Caco-2 (cell line): Measurements from ENCODE around the gene FIBP. TPM values are rescaled to one million over a fixed set of nuclear protein-coding genes. Genes with fewer than 3 reads are reported as not detected.
A peak's percentile ranks its signal among the peaks of the same experiment; 100 is the strongest.

Source experiments
- BruUV-seq: library from RNA; stranded (reverse); fragments of 400-500 nt; replicated peaks from 2 replicates; lab custom pipeline; 2021; lab: Mats Ljungman, UMichigan
- CTCF ChIA-PET: fragments of 300-600 bp; sonication (Branson Sonifier 250); formaldehyde crosslinking; loops from one replicate; lab custom pipeline; 2022; ENCODE audit warnings: antibody characterized with exemption; lab: Charles Lee
- POLR2A ChIA-PET: fragments of 300-600 bp; sonication (Branson Sonifier 250); formaldehyde crosslinking; loops from one replicate; lab custom pipeline; 2022; ENCODE audit warnings: antibody characterized with exemption; lab: Charles Lee
- DNase-seq, 2 experiments: peaks; one replicate each; pipeline versions ENCODE4 v3.0.0 to v3.0.0-alpha.2; 2020 to 2022
- H3K27me3 ChIP-seq: replicated peaks from 2 replicates; pipeline ENCODE4 v1.6.0; 2011; ENCODE audit warnings: low read length; ENCODE audit not compliant: control insufficient read depth, insufficient read depth
- H3K36me3 ChIP-seq: 2 replicates; pipeline ENCODE4 v1.5.1; 2011; ENCODE audit warnings: low read length; ENCODE audit not compliant: control insufficient read depth, insufficient read depth
- H3K4me1 ChIP-seq: fragments of 250-450 bp; sonication (Bioruptor Pico); 2 replicates; pipeline ENCODE4 v1.5.1; 2020; ENCODE audit warnings: mild to moderate bottlenecking
- H3K4me3 ChIP-seq: 2 replicates; pipeline ENCODE4 v1.5.1; 2011; ENCODE audit warnings: low read depth, mild to moderate bottlenecking, control low read depth, low read length
- H3K9me3 ChIP-seq: fragments of 250-450 bp; sonication (Bioruptor Pico); 2 replicates; pipeline ENCODE4 v1.5.1; 2020; ENCODE audit warnings: mild to moderate bottlenecking, moderate library complexity
- H3K27ac Mint-ChIP-seq: one replicate; pipeline ENCODE4 v1.8.0; 2022; ENCODE audit warnings: mixed read lengths; ENCODE audit not compliant: unreplicated experiment
- H3K27me3 Mint-ChIP-seq: one replicate; pipeline ENCODE4 v1.8.0; 2022; ENCODE audit warnings: mixed read lengths; ENCODE audit not compliant: insufficient read depth, unreplicated experiment
- H3K36me3 Mint-ChIP-seq: one replicate; pipeline ENCODE4 v1.8.0; 2022; ENCODE audit warnings: mild to moderate bottlenecking, mixed read lengths; ENCODE audit not compliant: insufficient read depth, unreplicated experiment
- H3K4me1 Mint-ChIP-seq: one replicate; pipeline ENCODE4 v1.8.0; 2022; ENCODE audit warnings: low read depth, mixed read lengths; ENCODE audit not compliant: unreplicated experiment
- H3K4me3 Mint-ChIP-seq: one replicate; pipeline ENCODE4 v1.8.0; 2022; ENCODE audit warnings: mild to moderate bottlenecking, moderate library complexity, mixed read lengths; ENCODE audit not compliant: unreplicated experiment
- H3K9me3 Mint-ChIP-seq: one replicate; pipeline ENCODE4 v1.8.0; 2022; ENCODE audit warnings: mixed read lengths; ENCODE audit not compliant: unreplicated experiment
- intact Hi-C: fragments of 100-400 bp; cut with micrococcal nuclease; formaldehyde crosslinking; loops from one replicate; pipeline ENCODE4 v1.10.0; 2022; ENCODE audit not compliant: unreplicated experiment
- total RNA-seq: library from RNA; stranded (reverse); gene quantifications from 2 replicates; pipeline ENCODE4 v1.2.3, GENCODE V29; 2022
- TF ChIP-seq, protein P1 (sequence below), 2 experiments: fragments of 200-600 bp in 1 of 2; IDR thresholded peaks; 1 replicate in 1 of 2; 2 replicates in 1 of 2; pipeline versions ENCODE4 v1.5.1 to v1.8.0; 2011 to 2022; ENCODE audit warnings: antibody characterized with exemption in 1 of 2, control low read depth in 1 of 2, inconsistent platforms in 1 of 2, low read depth in 1 of 2, low read length in 1 of 2, mild to moderate bottlenecking in 1 of 2, moderate library complexity in 1 of 2; ENCODE audit not compliant: insufficient read depth in 1 of 2, severe bottlenecking in 1 of 2, unreplicated experiment in 1 of 2

Gene FIBP
- total RNA-seq, 1 experiment from 2014 or later: 61.5 TPM

DNA sequence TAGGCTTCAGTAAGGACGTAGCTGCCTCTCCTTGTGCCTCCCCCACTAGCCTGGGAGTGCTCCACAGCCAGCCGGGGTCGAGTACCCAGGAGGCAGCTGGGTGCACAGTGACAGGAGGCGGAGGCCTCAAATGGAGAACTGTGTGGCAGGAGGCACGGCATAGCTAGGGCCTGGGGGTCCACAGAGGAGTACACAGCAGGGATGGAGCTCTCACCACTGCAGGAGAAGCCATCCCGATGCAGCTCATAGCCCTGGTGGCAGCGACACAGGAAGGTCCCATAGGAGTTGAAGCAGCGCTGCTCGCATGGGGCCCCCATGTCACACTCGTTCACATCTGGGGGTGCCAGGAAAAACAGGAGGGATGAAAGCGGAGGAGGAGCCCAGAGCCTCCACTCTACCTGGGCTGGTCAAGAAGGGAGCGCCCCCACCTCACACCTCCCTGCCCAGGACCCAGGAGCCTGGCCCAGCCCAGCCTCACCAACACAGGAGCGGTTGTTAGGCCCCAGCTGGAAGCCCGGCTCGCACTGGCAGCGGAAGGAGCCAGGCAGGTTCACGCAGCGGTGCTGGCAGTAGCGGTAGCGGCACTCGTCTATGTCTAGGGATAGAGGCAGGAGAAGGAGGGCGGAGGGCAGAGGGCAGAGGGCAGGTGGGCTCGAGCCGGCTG, 18.5 kb downstream of the FIBP start:
- H3K36me3 ChIP-seq: no peaks in the 10 kb centered on the region
- Mint-ChIP-seq H3K27me3 (no peaks in the 10 kb centered on the region), H3K36me3 (peaks cover 40% of the 10 kb centered on the region), H3K27ac (peak overlapping the region; percentile 9), H3K4me1 (peaks cover 6% of the 10 kb centered on the region), H3K4me3 (no peak overlapping the region), H3K9me3 (no peaks in the 10 kb centered on the region)
- DNase-seq: no peak
- TF ChIP-seq, protein P1, sequence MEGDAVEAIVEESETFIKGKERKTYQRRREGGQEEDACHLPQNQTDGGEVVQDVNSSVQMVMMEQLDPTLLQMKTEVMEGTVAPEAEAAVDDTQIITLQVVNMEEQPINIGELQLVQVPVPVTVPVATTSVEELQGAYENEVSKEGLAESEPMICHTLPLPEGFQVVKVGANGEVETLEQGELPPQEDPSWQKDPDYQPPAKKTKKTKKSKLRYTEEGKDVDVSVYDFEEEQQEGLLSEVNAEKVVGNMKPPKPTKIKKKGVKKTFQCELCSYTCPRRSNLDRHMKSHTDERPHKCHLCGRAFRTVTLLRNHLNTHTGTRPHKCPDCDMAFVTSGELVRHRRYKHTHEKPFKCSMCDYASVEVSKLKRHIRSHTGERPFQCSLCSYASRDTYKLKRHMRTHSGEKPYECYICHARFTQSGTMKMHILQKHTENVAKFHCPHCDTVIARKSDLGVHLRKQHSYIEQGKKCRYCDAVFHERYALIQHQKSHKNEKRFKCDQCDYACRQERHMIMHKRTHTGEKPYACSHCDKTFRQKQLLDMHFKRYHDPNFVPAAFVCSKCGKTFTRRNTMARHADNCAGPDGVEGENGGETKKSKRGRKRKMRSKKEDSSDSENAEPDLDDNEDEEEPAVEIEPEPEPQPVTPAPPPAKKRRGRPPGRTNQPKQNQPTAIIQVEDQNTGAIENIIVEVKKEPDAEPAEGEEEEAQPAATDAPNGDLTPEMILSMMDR (IDR thresholded peaks at IDR 0.05; ENCODE audit: insufficient read depth in 1 of 2, low read depth in 1 of 2, low read length in 1 of 2, severe bottlenecking in 1 of 2, unreplicated experiment in 1 of 2): no peak
- ChIA-PET POLR2A (interaction anchor here (0.8 to 2.2 kb wide), 3 partner anchors 9 to 21 kb away, joined by 4 to 9 read pairs (median 5); no protein-coding TSS in a partner anchor), CTCF (interaction anchor here (1.1 to 4.3 kb wide), 4 partner anchors 10 to 116 kb away, joined by 4 to 39 read pairs (median 24); partner anchors contain the start of genes FIBP and MUS81)
- H3K27me3 ChIP-seq: no peaks in the 10 kb centered on the region
- BruUV-seq: no TSS peak
- intact Hi-C loops: no loop called here
- H3K4me3 ChIP-seq: no peak overlapping the region
- H3K9me3 ChIP-seq: no peaks in the 10 kb centered on the region
- H3K4me1 ChIP-seq: 0 out of 2 replicates have a peak, but pooled peaks cover 3% of the 10 kb centered on the region

DNA sequence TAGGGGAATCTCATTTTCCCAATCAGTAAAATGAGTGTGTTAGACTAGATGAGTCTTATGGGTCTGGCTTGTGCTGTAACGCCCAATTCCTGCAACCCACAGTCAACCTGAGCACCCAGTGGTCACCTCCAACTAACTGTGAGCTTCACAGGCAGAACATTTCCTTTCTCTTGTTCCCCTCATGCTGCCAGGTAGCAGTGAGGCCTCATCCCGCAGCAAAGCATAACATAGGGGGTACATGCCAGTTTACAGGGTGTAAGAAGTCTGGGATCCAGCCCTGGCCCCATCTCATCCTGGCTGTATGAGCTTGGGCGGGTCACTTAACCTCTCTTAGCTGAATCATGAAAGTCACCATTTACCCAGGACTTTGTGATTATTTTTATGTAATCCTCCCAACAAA, 19.4 kb downstream of the FIBP start:
- Histone ChIP-seq H3K27me3 (no peaks in the 10 kb centered on the region), H3K9me3 (no peaks in the 10 kb centered on the region), H3K4me3 (no peak overlapping the region), H3K4me1 (0 out of 2 replicates have a peak, but pooled peaks cover 3% of the 10 kb centered on the region), H3K36me3 (no peaks in the 10 kb centered on the region)
- intact Hi-C loops: no loop called here
- no TSS peak for BruUV-seq
- H3K4me1 Mint-ChIP-seq: peaks cover 6% of the 10 kb centered on the region
- peaks cover 47% of the 10 kb centered on the region for H3K36me3 Mint-ChIP-seq
- H3K9me3 Mint-ChIP-seq: no peaks in the 10 kb centered on the region
- no peaks in the 10 kb centered on the region for H3K27me3 Mint-ChIP-seq
- H3K4me3 Mint-ChIP-seq: no peak overlapping the region
- POLR2A ChIA-PET: interaction anchor here (0.8 to 2.2 kb wide), 3 partner anchors 8 to 22 kb away, joined by 4 to 9 read pairs (median 5); no protein-coding TSS in a partner anchor
- CTCF ChIA-PET: interaction anchor here (1.1 to 4.3 kb wide), 4 partner anchors 9 to 117 kb away, joined by 4 to 39 read pairs (median 24); partner anchors contain the start of genes FIBP and MUS81
- H3K27ac Mint-ChIP-seq: peak overlapping the region; percentile 9
- DNase-seq: no peak
- TF ChIP-seq, protein P1 (IDR thresholded peaks at IDR 0.05; ENCODE audit: insufficient read depth in 1 of 2, low read depth in 1 of 2, low read length in 1 of 2, severe bottlenecking in 1 of 2, unreplicated experiment in 1 of 2): no peak

DNA sequence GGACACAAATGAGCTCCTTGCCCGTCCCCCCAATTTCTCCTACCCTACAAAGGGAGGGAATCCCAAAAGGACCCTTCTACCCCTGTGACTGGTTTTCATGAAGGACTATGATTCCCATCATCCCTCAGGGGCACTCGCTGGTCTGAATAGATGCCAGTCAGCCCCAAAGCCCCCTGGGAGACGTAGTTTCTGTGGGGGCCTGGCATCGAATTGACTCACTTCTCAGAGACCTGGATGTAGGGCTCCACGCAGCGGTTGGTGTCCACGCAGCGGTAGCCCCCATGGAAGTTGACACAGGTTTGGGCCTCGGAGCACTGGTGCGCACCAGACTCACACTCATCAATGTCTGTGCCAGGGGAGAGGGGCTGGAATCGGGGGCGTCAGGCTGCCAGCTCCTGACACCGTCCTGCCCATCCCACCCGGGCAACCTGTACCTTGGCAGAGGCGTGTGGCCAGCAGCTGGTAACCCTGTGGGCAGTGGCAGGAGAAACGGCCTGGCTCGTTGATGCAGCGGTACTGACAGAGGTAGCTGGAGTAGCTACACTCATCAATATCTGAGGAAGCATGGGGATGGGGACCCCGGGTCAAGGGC, 20.1 kb downstream of the FIBP start:
- Histone ChIP-seq H3K27me3 (no peaks in the 10 kb centered on the region), H3K36me3 (no peaks in the 10 kb centered on the region), H3K9me3 (no peaks in the 10 kb centered on the region), H3K4me3 (no peak overlapping the region), H3K4me1 (no peaks in the 10 kb centered on the region)
- Mint-ChIP-seq H3K4me3 (no peak overlapping the region), H3K9me3 (no peaks in the 10 kb centered on the region), H3K36me3 (peaks cover 50% of the 10 kb centered on the region), H3K4me1 (peaks cover 4% of the 10 kb centered on the region), H3K27ac (no peak overlapping the region), H3K27me3 (no peaks in the 10 kb centered on the region)
- ChIA-PET CTCF (interaction anchor here (2.3 to 4.3 kb wide), 2 partner anchors 17 to 20 kb away, joined by 11 to 37 read pairs; partner anchors contain the start of gene FIBP), POLR2A (interaction anchor here (2.2 kb wide), 1 partner anchor 9 kb away, joined by 9 read pairs; no protein-coding TSS in a partner anchor)
- BruUV-seq: no TSS peak
- intact Hi-C loops: no loop called here
- no peak for DNase-seq
- TF ChIP-seq, protein P1 (IDR thresholded peaks at IDR 0.05; ENCODE audit: insufficient read depth in 1 of 2, low read depth in 1 of 2, low read length in 1 of 2, severe bottlenecking in 1 of 2, unreplicated experiment in 1 of 2): no peak
